Suprapubic skin (tissue), 3 donors: ENCODE results near the gene RPLP2.

ENCODE experiments used
- CTCF ChIP-seq, 2 donors: fragments of 200-600 bp in 1 of 2; fragments of 450-650 bp in 1 of 2; sonication (generic) in 1 of 2; IDR thresholded peaks; one replicate each; pipeline ENCODE4 v1.5.1; 2016 to 2019; ENCODE audit warnings: antibody characterized with exemption in 2 of 2, mild to moderate bottlenecking in 1 of 2, moderate library complexity in 1 of 2
- EP300 ChIP-seq: sonication (generic); formaldehyde crosslinking; IDR thresholded peaks from one replicate; pipeline ENCODE4 v1.6.1; 2017; ENCODE audit warnings: antibody characterized with exemption
- POLR2A ChIP-seq, 2 donors: fragments of 450-650 bp; IDR thresholded peaks; one replicate each; pipeline ENCODE4 v1.6.1; 2017; ENCODE audit warnings: antibody characterized with exemption in 2 of 2, mild to moderate bottlenecking in 2 of 2, moderate library complexity in 2 of 2

- TF ChIP-seq EP300 (no peak), CTCF (IDR thresholded peaks at IDR 0.05) (no peak), POLR2A (IDR thresholded peaks at IDR 0.05) (no peak)
Observed at GRCh38 chr11:797296-798092, 12.3 kb upstream of the RPLP2 start.
